Measurements from ENCODE around the gene HDAC10.

DNA sequence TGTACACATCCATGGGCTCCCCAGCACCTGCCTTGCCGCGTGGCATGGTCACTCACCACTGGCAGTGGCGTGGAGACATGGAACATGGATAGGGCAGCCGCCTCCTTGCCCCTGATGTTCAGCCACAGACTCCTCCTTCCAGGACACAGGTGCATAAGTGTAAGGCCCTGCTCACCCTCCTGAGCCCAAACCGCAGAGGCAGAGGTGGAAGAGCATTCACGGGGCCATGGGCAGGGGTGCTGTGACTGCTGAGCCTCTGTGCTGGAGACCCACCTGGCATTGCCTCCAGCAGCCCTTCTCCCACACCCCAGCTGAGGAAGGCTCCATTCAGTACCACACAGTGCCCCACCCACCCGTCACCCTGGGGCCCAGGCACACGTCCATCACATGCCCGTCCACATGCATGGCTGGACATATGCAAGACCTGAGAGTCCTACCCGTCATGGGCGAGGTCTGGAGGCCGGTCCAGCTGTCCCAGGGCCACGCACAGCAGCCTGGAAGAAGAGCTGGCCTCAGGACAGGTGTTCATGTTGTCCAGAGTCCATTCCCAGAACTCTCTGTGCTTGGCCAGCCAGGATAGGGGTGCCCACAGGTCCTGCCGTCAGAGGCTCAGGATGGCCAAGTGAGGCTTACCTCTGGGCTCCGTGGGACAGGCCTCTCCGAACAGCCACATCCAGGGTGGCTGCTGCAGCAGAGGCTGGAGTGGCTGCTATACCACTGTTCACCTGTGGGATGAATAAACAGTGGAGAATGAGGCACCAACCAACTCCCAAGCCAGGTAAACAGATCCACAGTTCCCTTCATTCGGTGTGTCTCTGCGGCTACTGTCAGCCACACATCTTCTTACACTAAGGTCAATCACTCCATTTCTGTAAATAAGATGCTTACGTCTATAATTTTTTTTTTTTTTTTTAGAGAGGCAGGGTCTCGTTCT lies 4.6 kb downstream of the HDAC10 start:
- peak in 1 of 2 donors; percentile 12 for TF ChIP-seq CTCF (IDR thresholded peaks at IDR 0.05)
- TF ChIP-seq POLR2A (IDR thresholded peaks at IDR 0.05): no peak
- no peak for TF ChIP-seq EP300 (IDR thresholded peaks at IDR 0.05)
- no peak for TF ChIP-seq POLR2AphosphoS5 (IDR thresholded peaks at IDR 0.05)

Data from suprapubic skin (tissue), 4 donors.